Ovary (tissue), 3 donors: ENCODE data around the gene SMARCD3.

Experiments used
- POLR2A ChIP-seq: fragments of 450-650 bp; IDR thresholded peaks from one replicate; pipeline ENCODE4 v1.6.1; 2017; ENCODE audit warnings: antibody characterized with exemption, mild to moderate bottlenecking, moderate library complexity
- TF ChIP-seq, protein P1 (sequence below), 3 donors: fragments of 450-650 bp in 2 of 3; fragments of 200-600 bp in 1 of 3; IDR thresholded peaks; one replicate each; pipeline versions ENCODE4 v1.5.1 to v1.8.0; 2016 to 2022; ENCODE audit warnings: antibody characterized with exemption in 3 of 3, mild to moderate bottlenecking in 1 of 3
- donor health status: DM: no; HTN: no; CAD: no.

DNA sequence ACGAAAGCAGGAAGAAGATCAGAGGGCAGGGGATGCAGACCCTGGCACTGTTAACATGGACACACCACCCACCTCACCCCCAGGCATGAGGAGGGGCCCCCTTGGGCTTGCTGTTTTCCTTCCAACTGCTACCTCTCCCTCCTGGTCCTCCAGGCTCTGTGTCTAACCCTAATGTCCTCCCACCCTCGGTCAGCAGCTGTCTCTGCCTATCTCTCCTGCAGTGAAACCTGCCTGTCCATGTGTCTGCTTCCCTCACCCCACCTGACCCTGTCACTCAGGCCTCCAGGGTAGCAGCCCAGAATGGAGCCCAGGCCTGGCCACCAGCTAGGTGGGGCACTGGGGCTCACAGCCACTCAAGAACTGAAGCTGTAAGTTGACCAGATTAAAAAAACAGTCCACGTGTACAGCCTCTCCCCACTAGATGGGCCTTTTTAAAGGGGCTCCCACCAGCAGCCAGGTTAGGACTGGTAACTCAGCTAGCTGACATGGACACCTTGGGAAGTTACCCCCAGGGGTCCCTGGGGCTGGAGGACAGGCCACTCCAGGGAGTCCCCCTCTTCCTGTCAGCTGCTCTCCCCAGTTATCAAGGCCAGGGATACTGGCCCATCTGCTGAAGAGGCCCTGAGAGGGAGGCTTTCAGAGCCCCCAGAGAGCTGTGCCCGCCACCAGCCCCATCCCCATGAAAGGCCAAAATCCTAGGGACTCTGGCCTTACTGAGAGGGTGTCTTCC is 1.5 kb downstream of the SMARCD3 start:
- TF ChIP-seq, protein P1, sequence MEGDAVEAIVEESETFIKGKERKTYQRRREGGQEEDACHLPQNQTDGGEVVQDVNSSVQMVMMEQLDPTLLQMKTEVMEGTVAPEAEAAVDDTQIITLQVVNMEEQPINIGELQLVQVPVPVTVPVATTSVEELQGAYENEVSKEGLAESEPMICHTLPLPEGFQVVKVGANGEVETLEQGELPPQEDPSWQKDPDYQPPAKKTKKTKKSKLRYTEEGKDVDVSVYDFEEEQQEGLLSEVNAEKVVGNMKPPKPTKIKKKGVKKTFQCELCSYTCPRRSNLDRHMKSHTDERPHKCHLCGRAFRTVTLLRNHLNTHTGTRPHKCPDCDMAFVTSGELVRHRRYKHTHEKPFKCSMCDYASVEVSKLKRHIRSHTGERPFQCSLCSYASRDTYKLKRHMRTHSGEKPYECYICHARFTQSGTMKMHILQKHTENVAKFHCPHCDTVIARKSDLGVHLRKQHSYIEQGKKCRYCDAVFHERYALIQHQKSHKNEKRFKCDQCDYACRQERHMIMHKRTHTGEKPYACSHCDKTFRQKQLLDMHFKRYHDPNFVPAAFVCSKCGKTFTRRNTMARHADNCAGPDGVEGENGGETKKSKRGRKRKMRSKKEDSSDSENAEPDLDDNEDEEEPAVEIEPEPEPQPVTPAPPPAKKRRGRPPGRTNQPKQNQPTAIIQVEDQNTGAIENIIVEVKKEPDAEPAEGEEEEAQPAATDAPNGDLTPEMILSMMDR (IDR thresholded peaks at IDR 0.05) = no peak
- no peak for TF ChIP-seq POLR2A
